ENCODE data around the gene PLXNA3.

PLXNA3 gene

DNA sequence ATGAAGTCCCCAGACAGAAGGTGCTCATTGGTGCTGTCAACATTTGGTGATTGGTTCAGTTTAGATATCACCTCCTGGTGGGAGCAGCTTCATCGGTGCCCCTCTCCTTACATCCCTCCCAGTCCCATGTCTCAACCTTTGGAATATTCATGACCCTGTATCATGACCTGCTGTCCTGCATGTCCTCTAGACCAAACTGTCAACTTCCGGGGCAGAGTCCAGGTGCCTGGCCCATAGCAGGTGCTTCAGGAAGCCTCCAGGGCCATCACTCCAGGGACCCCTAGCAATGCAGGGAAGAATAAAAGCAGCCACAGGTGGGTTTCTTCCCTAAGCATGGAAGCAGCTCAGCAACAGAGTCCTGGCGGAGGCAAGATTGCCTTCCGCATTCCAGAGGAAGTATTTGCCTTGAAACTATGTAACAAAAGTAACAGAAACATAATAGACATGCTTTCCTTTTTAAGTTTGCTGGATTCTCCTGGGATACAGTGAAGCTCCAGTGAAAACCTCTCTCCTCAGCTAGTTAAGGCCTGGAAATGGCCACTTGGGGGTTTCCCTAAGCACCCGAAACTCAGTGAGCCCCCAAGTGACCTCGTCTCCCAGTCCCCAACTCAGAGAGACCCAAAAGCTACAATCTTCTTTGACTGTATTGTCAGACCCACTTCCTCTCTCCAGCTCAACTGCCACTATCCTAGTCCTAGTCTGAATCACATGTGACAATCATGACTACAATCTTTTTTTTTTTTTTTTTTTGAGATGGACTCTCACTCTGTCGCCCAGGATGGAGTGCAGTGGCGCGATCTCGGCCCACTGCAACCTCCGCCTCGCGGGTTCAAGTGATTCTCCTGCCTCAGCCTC lies 30.9 kb upstream of the PLXNA3 start:
- peaks cover 4% of the 10 kb centered on the region for H3K9me3 ChIP-seq (ENCODE audit: severe bottlenecking)
- no peak overlapping the region for H3K4me3 ChIP-seq (ENCODE audit: low read depth, low read length)
- TF ChIP-seq, protein P1, sequence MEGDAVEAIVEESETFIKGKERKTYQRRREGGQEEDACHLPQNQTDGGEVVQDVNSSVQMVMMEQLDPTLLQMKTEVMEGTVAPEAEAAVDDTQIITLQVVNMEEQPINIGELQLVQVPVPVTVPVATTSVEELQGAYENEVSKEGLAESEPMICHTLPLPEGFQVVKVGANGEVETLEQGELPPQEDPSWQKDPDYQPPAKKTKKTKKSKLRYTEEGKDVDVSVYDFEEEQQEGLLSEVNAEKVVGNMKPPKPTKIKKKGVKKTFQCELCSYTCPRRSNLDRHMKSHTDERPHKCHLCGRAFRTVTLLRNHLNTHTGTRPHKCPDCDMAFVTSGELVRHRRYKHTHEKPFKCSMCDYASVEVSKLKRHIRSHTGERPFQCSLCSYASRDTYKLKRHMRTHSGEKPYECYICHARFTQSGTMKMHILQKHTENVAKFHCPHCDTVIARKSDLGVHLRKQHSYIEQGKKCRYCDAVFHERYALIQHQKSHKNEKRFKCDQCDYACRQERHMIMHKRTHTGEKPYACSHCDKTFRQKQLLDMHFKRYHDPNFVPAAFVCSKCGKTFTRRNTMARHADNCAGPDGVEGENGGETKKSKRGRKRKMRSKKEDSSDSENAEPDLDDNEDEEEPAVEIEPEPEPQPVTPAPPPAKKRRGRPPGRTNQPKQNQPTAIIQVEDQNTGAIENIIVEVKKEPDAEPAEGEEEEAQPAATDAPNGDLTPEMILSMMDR (IDR thresholded peaks at IDR 0.05; ENCODE audit: low read depth, low read length) = no peak
- H3K27me3 ChIP-seq (ENCODE audit: insufficient read depth, low read depth, severe bottlenecking) = peaks cover 6% of the 10 kb centered on the region
- H3K27ac ChIP-seq = no peak overlapping the region
- DNase-seq = no peak
- peaks cover 11% of the 10 kb centered on the region for H3K36me3 ChIP-seq

DNA sequence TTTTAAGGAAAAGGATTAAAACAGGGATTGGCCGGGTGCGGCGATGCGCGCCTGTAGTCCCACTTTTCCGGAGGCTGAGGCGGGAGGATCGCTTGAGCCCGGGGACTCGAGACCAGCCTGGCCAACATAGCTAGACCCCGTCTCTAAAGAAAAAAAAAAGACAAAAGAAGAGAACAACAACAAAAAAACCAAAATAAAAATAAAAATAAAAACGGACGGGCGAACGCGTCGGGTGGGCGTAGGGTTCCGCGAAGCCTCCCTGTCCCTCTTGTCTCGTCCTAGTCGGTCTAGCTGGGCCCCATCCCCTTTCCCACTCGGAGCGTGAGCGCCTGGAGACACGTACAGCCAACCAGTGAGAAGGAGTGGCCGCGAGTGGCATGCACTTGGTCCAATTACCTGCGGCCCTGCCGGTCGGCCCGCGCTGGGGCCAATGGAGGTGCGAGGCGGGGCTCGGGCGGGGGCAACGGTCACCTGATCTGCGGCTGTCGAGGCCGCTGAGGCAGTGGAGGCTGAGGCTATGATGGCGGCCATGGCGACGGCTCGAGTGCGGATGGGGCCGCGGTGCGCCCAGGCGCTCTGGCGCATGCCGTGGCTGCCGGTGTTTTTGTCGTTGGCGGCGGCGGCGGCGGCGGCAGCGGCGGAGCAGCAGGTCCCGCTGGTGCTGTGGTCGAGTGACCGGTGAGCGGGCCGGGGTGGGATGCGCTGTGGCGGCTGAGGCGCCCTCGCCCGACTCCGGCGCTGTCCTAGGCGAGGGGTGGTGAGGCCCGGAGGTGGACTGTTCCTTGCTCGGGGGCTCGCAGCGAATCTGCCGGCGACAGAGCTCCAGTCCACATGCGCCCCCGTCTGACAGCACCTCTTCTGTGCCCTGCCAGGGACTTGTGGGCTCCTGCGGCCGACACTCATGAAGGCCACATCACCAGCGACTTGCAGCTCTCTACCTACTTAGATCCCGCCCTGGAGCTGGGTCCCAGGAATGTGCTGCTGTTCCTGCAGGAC lies 29.6 kb upstream of the PLXNA3 start, which contains the start of gene ATP6AP1:
Gene ATP6AP1 (plus strand): TSS at position 502 of the 996 bp plus-strand sequence. CDS start 16 bp downstream, at position 518.
- H3K27ac ChIP-seq = peak within 1 kb of the TSS; percentile 76
- H3K9me3 ChIP-seq (ENCODE audit: severe bottlenecking) = peaks cover 4% of the 10 kb centered on the region
- TF ChIP-seq, protein P1 (IDR thresholded peaks at IDR 0.05; ENCODE audit: low read depth, low read length) = peak; percentile 57
- H3K27me3 ChIP-seq (ENCODE audit: insufficient read depth, low read depth, severe bottlenecking) = peaks cover 6% of the 10 kb centered on the region
- peak; percentile 97 for DNase-seq
- H3K4me3 ChIP-seq (ENCODE audit: low read depth, low read length) = peak within 1 kb of the TSS; percentile 55
- H3K36me3 ChIP-seq = peaks cover 23% of the 10 kb centered on the region

DNA sequence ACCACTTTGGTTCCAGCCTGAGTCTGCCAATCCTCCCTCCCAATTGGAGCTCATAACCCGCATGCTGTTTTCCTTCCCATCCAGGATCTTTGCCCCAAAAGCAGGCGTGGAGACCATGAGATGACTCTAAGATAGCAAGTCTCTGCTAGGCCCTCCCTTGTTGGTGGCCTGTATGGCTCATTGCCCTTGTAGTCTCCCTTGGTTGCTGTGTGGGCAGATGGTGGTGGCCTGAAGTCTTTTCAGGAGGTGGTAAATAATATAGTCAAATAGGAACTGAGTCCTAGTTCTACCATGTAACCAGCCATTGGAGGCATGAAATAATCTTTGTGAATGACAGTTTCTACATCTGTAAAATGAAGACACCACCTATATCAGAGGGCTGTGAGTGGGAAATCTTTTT lies 28.4 kb upstream of the PLXNA3 start:
- H3K4me3 ChIP-seq (ENCODE audit: low read depth, low read length) = no peak overlapping the region
- H3K27ac ChIP-seq = no peak overlapping the region
- TF ChIP-seq, protein P1 (IDR thresholded peaks at IDR 0.05; ENCODE audit: low read depth, low read length) = no peak

DNA sequence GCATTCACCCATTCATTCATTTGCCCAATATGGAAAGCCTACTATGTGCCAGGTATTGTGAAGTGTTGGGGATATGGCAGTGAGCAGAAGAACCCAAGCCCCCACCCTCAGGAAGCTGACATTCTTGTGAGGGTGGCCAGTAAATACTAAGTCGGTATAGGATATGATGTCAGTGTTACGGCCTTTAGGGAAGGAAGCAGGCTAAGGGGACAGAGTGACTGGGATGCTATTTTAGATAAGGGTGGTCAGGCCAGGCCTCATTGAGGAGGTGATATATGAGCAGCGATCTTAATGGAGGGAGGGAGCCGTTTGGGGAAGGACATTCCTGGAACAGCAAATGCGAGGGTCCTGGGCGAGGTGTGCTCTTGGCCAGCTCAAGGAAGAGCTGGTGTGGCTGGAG lies 27.6 kb upstream of the PLXNA3 start:
- peaks cover 42% of the 10 kb centered on the region for H3K36me3 ChIP-seq
- TF ChIP-seq, protein P1 (IDR thresholded peaks at IDR 0.05; ENCODE audit: low read depth, low read length) = no peak
- no peak overlapping the region for H3K4me3 ChIP-seq (ENCODE audit: low read depth, low read length)
- peaks cover 4% of the 10 kb centered on the region for H3K9me3 ChIP-seq (ENCODE audit: severe bottlenecking)
- no peak overlapping the region for H3K27ac ChIP-seq
- no peak for DNase-seq
- peaks cover 10% of the 10 kb centered on the region for H3K27me3 ChIP-seq (ENCODE audit: insufficient read depth, low read depth, severe bottlenecking)

More for the DNA sequence above, 28.4 kb upstream of the PLXNA3 start:
- Histone ChIP-seq H3K36me3 (peaks cover 34% of the 10 kb centered on the region), H3K9me3 (ENCODE audit: severe bottlenecking) (peaks cover 4% of the 10 kb centered on the region), H3K27me3 (ENCODE audit: insufficient read depth, low read depth, severe bottlenecking) (peaks cover 10% of the 10 kb centered on the region)
- DNase-seq = no peak

DNA sequence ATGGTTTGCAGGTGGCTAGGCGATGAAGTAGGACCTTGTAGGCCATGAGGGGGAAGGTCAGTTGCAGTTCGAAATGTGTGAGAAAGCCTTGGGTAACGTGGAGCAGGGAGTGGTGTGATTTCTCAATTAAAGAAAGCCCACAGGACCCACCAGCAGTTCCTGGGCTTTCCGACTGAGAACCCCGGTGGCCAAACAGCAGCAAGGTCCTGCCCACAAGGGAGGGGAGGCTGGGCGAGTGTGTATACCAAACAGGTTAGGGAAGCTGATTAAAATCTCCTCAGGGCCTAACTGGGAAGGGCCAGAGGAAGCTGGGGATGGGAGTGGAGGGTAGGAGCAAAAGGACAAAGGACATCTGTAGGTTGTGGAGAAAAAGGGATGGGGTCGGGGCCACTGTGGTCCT lies 27.2 kb upstream of the PLXNA3 start:
- Histone ChIP-seq H3K36me3 (peaks cover 46% of the 10 kb centered on the region), H3K4me3 (ENCODE audit: low read depth, low read length) (no peak overlapping the region)
- TF ChIP-seq, protein P1 (IDR thresholded peaks at IDR 0.05; ENCODE audit: low read depth, low read length) = no peak

More for the DNA sequence above, 27.2 kb upstream of the PLXNA3 start:
- Histone ChIP-seq H3K27me3 (ENCODE audit: insufficient read depth, low read depth, severe bottlenecking) (peaks cover 10% of the 10 kb centered on the region), H3K27ac (no peak overlapping the region), H3K9me3 (ENCODE audit: severe bottlenecking) (peaks cover 4% of the 10 kb centered on the region)
- DNase-seq = no peak

Data from WERI-Rb-1 (cell line).